Activated naive CD4-positive, alpha-beta T cell (primary cell): ENCODE measurements around the gene CLIC3.

Experiments
- DNase-seq, 4 experiments: peaks; one replicate each; lab custom pipeline; 2025; lab: John Stamatoyannopoulos, UW

CLIC3 gene

DNA sequence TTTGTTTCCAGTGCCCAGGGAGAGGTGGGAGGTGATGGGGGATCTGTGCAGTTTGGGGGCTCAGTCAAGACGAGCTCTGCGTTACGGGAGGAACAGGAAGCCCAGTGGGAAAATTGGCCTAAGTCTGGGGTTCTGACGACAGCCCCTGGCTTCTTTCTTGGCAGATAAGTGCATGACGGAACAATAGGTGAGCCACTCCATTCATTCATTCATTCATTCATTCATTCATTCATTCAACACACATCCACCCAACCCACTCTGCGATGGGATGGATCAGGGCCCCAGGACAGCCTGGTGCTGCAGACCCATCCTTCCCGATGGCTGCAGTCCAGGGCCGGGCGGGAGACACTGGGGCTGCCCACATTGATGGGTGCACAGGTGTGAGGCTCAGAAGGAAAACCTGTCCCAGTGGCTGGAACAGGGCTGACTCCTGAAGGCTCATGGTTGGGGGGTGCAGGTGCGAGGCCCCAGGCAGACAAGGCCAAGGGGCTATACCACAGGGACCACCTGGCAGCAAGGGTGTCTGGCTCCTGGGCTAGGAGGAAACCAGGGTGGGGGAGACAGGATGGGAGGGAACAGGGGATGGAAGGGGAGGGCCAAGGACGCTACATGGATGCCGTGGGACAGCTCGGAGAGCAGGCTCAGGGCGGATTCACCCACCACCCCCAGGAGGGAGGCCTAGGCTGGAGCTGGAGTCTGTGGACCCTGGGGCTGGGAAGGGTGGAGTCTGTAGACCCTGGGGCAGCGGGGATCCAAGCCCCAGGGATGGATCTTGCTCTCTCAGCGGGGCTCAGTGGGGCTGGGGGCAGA lies 15.5 kb downstream of the CLIC3 start:
- no peak for DNase-seq

DNA sequence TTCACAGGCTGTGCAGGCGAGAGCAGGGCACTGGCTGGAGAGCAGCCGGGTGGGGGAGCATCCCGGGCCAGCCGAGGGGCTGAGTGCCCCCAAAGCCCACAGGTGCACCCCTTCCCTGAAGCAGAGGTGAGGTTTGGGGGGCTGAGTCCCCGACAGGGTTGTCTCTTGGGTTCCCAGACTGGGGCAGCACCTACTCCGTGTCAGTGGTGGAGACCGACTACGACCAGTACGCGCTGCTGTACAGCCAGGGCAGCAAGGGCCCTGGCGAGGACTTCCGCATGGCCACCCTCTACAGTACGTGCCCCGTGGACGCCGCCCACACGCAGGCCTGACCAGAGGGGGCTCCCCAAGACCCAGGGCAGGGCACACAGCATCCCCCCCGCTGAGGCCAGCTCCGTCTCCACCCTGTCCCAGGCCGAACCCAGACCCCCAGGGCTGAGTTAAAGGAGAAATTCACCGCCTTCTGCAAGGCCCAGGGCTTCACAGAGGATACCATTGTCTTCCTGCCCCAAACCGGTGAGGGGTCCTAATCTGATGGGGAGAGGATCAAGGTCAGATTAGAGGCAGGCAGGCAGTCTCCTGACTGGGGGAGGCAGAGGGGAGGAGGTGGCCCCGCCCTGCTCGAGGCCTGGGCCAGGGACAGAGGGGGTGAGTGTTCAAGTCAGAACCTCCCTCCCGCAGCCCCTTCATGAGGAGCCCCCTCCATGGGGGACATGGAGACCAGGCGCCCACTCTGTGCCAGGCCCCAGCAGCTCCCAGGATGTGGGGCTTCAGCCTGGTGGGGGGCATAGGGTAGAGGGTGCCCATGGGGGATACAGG lies 16.4 kb downstream of the CLIC3 start:
- DNase-seq: no peak

DNA sequence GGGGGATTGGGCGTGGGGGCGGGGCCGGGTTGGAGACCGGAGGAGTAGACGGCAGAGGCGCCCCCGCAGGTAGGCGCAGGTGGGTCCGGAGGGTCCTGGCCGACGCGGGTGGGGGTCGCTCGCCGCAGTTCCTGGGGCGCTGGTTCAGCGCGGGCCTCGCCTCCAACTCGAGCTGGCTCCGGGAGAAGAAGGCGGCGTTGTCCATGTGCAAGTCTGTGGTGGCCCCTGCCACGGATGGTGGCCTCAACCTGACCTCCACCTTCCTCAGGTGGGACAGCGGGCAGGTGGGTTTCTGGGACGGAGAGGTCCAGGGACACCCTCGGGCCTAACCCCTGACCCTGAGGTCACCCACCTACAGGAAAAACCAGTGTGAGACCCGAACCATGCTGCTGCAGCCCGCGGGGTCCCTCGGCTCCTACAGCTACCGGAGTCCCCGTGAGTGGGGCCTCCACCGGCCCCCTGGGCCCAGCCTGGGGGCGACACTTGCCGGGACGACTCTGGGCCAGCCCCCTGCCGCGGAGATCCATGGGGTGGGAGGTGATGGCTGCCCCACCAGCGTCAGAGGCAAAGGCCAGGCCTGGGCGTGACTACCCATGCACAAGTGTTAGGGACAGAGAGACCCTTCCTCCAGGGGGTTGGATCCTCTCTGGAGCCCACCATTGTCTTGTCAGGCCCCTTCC lies 17.4 kb downstream of the CLIC3 start:
- DNase-seq: no peak

- peak; percentile 45 to 60 (median 54) for DNase-seq
Observed at GRCh38 chr9:136978073-136978864, 18.1 kb downstream of the CLIC3 start.

GRCh38 chr9:136977649-136978072 lies 18.7 kb downstream of the CLIC3 start:
- DNase-seq: no peak

GRCh38 chr9:136977223-136977622 lies 19.1 kb downstream of the CLIC3 start, which contains the start of gene PTGDS:
PTGDS (plus strand) TSS chr9:136977504; CDS start chr9:136977579, 75 bp downstream.
- no peak for DNase-seq

DNA sequence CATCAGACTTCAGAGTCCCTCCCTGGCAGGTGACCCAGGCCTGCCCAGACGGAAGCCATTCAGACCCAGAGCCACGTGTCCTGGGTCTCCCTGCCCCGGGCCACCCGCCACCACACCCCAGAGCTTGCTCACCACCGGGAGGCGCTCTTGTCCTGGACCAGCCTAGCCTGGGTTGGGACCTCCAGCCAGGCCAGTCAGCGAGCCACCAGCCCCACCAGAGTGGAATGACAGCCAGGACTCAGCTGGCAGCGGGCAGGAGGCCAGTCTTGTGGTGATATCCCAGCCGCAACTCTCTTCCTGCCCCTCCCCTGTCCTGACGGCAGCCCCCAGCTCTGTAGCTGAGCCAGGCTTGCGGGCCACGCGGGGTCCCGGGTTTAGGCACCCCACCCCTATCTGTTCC lies 20.7 kb downstream of the CLIC3 start:
- DNase-seq: peak in 1 of 4 experiments; percentile 15

DNA sequence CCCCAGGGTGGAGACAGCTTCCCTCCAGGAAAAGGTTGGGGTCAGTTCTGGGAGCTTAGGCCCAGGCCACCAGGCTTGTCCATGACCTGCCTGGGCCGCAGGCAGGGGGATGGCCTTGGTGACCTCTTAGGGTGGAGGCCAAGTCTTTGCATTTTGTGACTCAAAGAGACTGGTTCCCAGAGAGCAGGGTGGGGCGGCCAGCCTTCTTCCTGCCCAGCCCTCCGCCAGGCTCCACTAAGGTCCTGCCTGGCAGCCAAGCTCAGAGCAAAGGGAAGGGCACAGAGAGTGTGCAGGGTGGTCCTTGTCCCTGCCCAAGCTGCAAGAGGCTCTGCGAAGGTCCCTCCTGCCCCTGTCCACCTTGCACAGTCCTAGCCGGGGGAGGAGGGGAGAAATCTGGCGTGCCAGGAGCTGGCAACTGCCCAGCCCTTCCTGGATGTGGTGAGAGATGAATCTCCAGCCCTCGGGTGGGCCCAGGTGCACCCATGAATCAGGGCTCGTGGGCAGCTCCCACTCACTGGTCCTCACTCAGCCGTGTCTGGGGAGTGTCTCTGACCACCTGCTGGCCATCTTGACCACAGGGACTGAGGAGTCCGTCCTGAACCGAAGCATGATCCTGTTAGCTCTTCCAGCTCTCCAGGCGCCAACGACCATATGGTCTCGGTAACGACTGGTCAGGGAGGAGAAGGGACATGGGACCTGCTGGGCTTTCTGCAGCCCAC lies 21.4 kb downstream of the CLIC3 start:
- no peak for DNase-seq

- DNase-seq: no peak
Observed at GRCh38 chr9:136973618-136974617, 22.4 kb downstream of the CLIC3 start.

DNA sequence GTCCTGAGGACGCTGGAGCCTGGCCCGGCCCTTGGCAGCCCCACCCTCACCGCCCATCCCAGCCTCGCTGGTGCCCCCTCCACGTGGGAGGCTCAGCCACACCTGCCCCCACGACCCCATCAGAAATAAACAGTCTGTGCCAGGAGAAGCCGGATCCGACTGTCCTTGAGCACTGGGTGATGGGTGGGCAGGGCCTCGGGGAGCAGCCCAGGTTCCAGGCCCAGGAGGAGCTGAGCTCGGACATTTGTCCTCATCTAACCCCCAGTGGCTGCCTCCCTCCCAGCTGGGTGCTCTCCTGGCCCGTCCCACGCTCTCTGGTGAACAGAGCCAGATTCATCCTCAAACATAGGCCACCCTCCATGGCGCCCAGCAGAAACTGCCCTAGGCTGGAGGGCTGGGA lies 23.6 kb downstream of the CLIC3 start:
- DNase-seq: no peak

DNA sequence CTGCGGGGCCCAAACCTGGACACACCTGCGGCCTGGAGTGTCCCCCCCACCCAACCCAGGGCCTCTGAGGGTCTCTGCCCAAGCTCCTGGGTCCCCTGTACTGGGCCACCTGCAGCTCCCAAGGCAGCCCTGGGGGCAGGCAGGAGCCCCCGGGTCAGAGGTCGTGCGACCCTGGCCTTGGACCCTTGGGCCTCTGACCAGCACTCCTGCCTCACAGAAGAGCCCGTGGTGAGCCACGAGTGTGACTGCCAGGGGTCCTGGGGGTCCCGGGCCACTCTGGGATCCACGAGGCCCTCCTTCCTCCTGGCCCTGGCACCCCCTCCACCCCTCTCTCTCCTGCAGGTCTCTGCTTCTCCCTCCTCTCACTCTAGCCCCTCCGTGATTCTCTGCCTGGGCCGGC lies 24.0 kb downstream of the CLIC3 start:
- no peak for DNase-seq

- DNase-seq: no peak
Observed at GRCh38 chr9:136971746-136972145, 24.6 kb downstream of the CLIC3 start.

DNA sequence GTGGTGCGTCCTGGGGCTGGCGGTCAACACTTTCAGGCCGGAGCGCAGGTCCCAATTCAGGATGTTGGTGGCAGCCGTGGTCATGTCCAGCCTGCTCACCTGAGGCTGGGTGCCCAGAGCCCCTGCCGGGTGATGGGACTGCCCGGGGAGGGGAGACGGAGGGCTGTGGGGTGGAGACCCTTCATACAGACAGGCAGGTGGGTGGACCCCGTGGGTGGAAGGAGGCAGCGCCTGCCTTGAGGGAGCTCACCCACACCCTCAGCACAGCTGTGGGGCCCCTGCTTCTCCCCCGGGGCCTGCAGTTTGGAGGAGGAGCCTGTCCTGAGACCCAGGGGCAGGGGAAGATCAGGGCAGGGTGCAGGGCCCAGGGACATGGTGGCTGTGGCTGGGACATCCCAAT lies 26.0 kb downstream of the CLIC3 start:
- no peak for DNase-seq

GRCh38 chr9:136969774-136970173 lies 26.6 kb downstream of the CLIC3 start:
- DNase-seq: no peak

GRCh38 chr9:136969150-136969549 lies 27.2 kb downstream of the CLIC3 start:
- DNase-seq: no peak

GRCh38 chr9:136968333-136969127 lies 27.8 kb downstream of the CLIC3 start:
- DNase-seq: no peak

- no peak for DNase-seq
Observed at GRCh38 chr9:136965771-136966484, 30.4 kb downstream of the CLIC3 start.

GRCh38 chr9:136964833-136965422 lies 31.4 kb downstream of the CLIC3 start:
- DNase-seq: no peak
